Measurements from ENCODE around the gene FGFR2.
A peak's percentile ranks its signal among the peaks of the same experiment; 100 is the strongest.

Gene FGFR2

GRCh38 chr10:121465215-121465614 lies 133.0 kb downstream of the FGFR2 start:
- Histone ChIP-seq H3K4me3 (ENCODE audit: low read length) (no peak overlapping the region), H3K27ac (ENCODE audit: low read length) (no peak overlapping the region), H3K9me3 (ENCODE audit: control insufficient read depth, low read depth, low read length) (no peaks in the 10 kb centered on the region), H3K4me1 (ENCODE audit: control insufficient read depth, low read depth, low read length) (peaks cover 11% of the 10 kb centered on the region), H3K36me3 (ENCODE audit: control insufficient read depth, low read depth, low read length) (no peaks in the 10 kb centered on the region), H3K27me3 (ENCODE audit: control insufficient read depth, insufficient read depth, low read length) (no peaks in the 10 kb centered on the region), H3K9ac (ENCODE audit: low read length) (no peak overlapping the region)

- Histone ChIP-seq H3K4me3 (ENCODE audit: low read length) (no peak overlapping the region), H3K9me3 (ENCODE audit: control insufficient read depth, low read depth, low read length) (no peaks in the 10 kb centered on the region), H3K9ac (ENCODE audit: low read length) (no peak overlapping the region), H3K27me3 (ENCODE audit: control insufficient read depth, insufficient read depth, low read length) (no peaks in the 10 kb centered on the region), H3K4me1 (ENCODE audit: control insufficient read depth, low read depth, low read length) (peaks cover 16% of the 10 kb centered on the region), H3K27ac (ENCODE audit: low read length) (no peak overlapping the region), H3K36me3 (ENCODE audit: control insufficient read depth, low read depth, low read length) (no peaks in the 10 kb centered on the region)
Observed at GRCh38 chr10:121464517-121464916, 133.7 kb downstream of the FGFR2 start.

GRCh38 chr10:121462955-121463354 lies 135.3 kb downstream of the FGFR2 start:
- Histone ChIP-seq H3K27ac (ENCODE audit: low read length) (no peak overlapping the region), H3K9ac (ENCODE audit: low read length) (no peak overlapping the region), H3K4me1 (ENCODE audit: control insufficient read depth, low read depth, low read length) (peaks cover 29% of the 10 kb centered on the region), H3K27me3 (ENCODE audit: control insufficient read depth, insufficient read depth, low read length) (no peaks in the 10 kb centered on the region), H3K36me3 (ENCODE audit: control insufficient read depth, low read depth, low read length) (no peaks in the 10 kb centered on the region), H3K4me3 (ENCODE audit: low read length) (no peak overlapping the region), H3K9me3 (ENCODE audit: control insufficient read depth, low read depth, low read length) (no peaks in the 10 kb centered on the region)

- H3K27me3 ChIP-seq (ENCODE audit: control insufficient read depth, insufficient read depth, low read length) = no peaks in the 10 kb centered on the region
- no peak overlapping the region for H3K27ac ChIP-seq (ENCODE audit: low read length)
- H3K4me3 ChIP-seq (ENCODE audit: low read length) = no peak overlapping the region
- no peak overlapping the region for H3K9ac ChIP-seq (ENCODE audit: low read length)
- H3K4me1 ChIP-seq (ENCODE audit: control insufficient read depth, low read depth, low read length) = peaks cover 29% of the 10 kb centered on the region
- no peaks in the 10 kb centered on the region for H3K9me3 ChIP-seq (ENCODE audit: control insufficient read depth, low read depth, low read length)
- no peaks in the 10 kb centered on the region for H3K36me3 ChIP-seq (ENCODE audit: control insufficient read depth, low read depth, low read length)
Observed at GRCh38 chr10:121462281-121462680, 136.0 kb downstream of the FGFR2 start.

- no peaks in the 10 kb centered on the region for H3K9me3 ChIP-seq (ENCODE audit: control insufficient read depth, low read depth, low read length)
- no peak overlapping the region for H3K27ac ChIP-seq (ENCODE audit: low read length)
- no peaks in the 10 kb centered on the region for H3K27me3 ChIP-seq (ENCODE audit: control insufficient read depth, insufficient read depth, low read length)
- no peak overlapping the region for H3K4me3 ChIP-seq (ENCODE audit: low read length)
- H3K4me1 ChIP-seq (ENCODE audit: control insufficient read depth, low read depth, low read length) = peaks cover 29% of the 10 kb centered on the region
- H3K9ac ChIP-seq (ENCODE audit: low read length) = no peak overlapping the region
- no peaks in the 10 kb centered on the region for H3K36me3 ChIP-seq (ENCODE audit: control insufficient read depth, low read depth, low read length)
Observed at GRCh38 chr10:121461307-121461706, 136.9 kb downstream of the FGFR2 start.

- no peak overlapping the region for H3K9ac ChIP-seq (ENCODE audit: low read length)
- no peaks in the 10 kb centered on the region for H3K27me3 ChIP-seq (ENCODE audit: control insufficient read depth, insufficient read depth, low read length)
- H3K9me3 ChIP-seq (ENCODE audit: control insufficient read depth, low read depth, low read length) = no peaks in the 10 kb centered on the region
- no peak overlapping the region for H3K27ac ChIP-seq (ENCODE audit: low read length)
- no peak overlapping the region for H3K4me3 ChIP-seq (ENCODE audit: low read length)
- H3K36me3 ChIP-seq (ENCODE audit: control insufficient read depth, low read depth, low read length) = no peaks in the 10 kb centered on the region
- peaks cover 29% of the 10 kb centered on the region for H3K4me1 ChIP-seq (ENCODE audit: control insufficient read depth, low read depth, low read length)
Observed at GRCh38 chr10:121460733-121461132, 137.5 kb downstream of the FGFR2 start.

- H3K4me3 ChIP-seq (ENCODE audit: low read length) = peak overlapping the region; percentile 17
- H3K9ac ChIP-seq (ENCODE audit: low read length) = peak overlapping the region; percentile 19
- H3K9me3 ChIP-seq (ENCODE audit: control insufficient read depth, low read depth, low read length) = no peaks in the 10 kb centered on the region
- H3K4me1 ChIP-seq (ENCODE audit: control insufficient read depth, low read depth, low read length) = peaks cover 29% of the 10 kb centered on the region
- H3K27ac ChIP-seq (ENCODE audit: low read length) = peak overlapping the region; percentile 55
- no peaks in the 10 kb centered on the region for H3K36me3 ChIP-seq (ENCODE audit: control insufficient read depth, low read depth, low read length)
- no peaks in the 10 kb centered on the region for H3K27me3 ChIP-seq (ENCODE audit: control insufficient read depth, insufficient read depth, low read length)
Observed at GRCh38 chr10:121459622-121460453, 138.4 kb downstream of the FGFR2 start.

GRCh38 chr10:121459279-121459621 lies 139.0 kb downstream of the FGFR2 start:
- H3K36me3 ChIP-seq (ENCODE audit: control insufficient read depth, low read depth, low read length) = no peaks in the 10 kb centered on the region
- H3K4me3 ChIP-seq (ENCODE audit: low read length) = peak overlapping the region; percentile 17
- peaks cover 29% of the 10 kb centered on the region for H3K4me1 ChIP-seq (ENCODE audit: control insufficient read depth, low read depth, low read length)
- H3K9me3 ChIP-seq (ENCODE audit: control insufficient read depth, low read depth, low read length) = no peaks in the 10 kb centered on the region
- no peaks in the 10 kb centered on the region for H3K27me3 ChIP-seq (ENCODE audit: control insufficient read depth, insufficient read depth, low read length)
- H3K9ac ChIP-seq (ENCODE audit: low read length) = peak overlapping the region; percentile 19
- H3K27ac ChIP-seq (ENCODE audit: low read length) = peak overlapping the region; percentile 55

- H3K9ac ChIP-seq (ENCODE audit: low read length) = no peak overlapping the region
- peaks cover 25% of the 10 kb centered on the region for H3K4me1 ChIP-seq (ENCODE audit: control insufficient read depth, low read depth, low read length)
- no peaks in the 10 kb centered on the region for H3K9me3 ChIP-seq (ENCODE audit: control insufficient read depth, low read depth, low read length)
- no peak overlapping the region for H3K27ac ChIP-seq (ENCODE audit: low read length)
- H3K4me3 ChIP-seq (ENCODE audit: low read length) = no peak overlapping the region
- no peaks in the 10 kb centered on the region for H3K36me3 ChIP-seq (ENCODE audit: control insufficient read depth, low read depth, low read length)
- no peaks in the 10 kb centered on the region for H3K27me3 ChIP-seq (ENCODE audit: control insufficient read depth, insufficient read depth, low read length)
Observed at GRCh38 chr10:121457729-121458128, 140.5 kb downstream of the FGFR2 start.

GRCh38 chr10:121455377-121455776 lies 142.9 kb downstream of the FGFR2 start:
- H3K27ac ChIP-seq (ENCODE audit: low read length) = no peak overlapping the region
- H3K9ac ChIP-seq (ENCODE audit: low read length) = no peak overlapping the region
- H3K4me3 ChIP-seq (ENCODE audit: low read length) = no peak overlapping the region
- H3K9me3 ChIP-seq (ENCODE audit: control insufficient read depth, low read depth, low read length) = no peaks in the 10 kb centered on the region
- H3K4me1 ChIP-seq (ENCODE audit: control insufficient read depth, low read depth, low read length) = peaks cover 20% of the 10 kb centered on the region
- no peaks in the 10 kb centered on the region for H3K36me3 ChIP-seq (ENCODE audit: control insufficient read depth, low read depth, low read length)
- no peaks in the 10 kb centered on the region for H3K27me3 ChIP-seq (ENCODE audit: control insufficient read depth, insufficient read depth, low read length)

GRCh38 chr10:121454781-121455180 lies 143.5 kb downstream of the FGFR2 start:
- H3K9me3 ChIP-seq (ENCODE audit: control insufficient read depth, low read depth, low read length) = no peaks in the 10 kb centered on the region
- no peak overlapping the region for H3K27ac ChIP-seq (ENCODE audit: low read length)
- peaks cover 15% of the 10 kb centered on the region for H3K4me1 ChIP-seq (ENCODE audit: control insufficient read depth, low read depth, low read length)
- no peak overlapping the region for H3K4me3 ChIP-seq (ENCODE audit: low read length)
- no peaks in the 10 kb centered on the region for H3K27me3 ChIP-seq (ENCODE audit: control insufficient read depth, insufficient read depth, low read length)
- no peaks in the 10 kb centered on the region for H3K36me3 ChIP-seq (ENCODE audit: control insufficient read depth, low read depth, low read length)
- no peak overlapping the region for H3K9ac ChIP-seq (ENCODE audit: low read length)

- Histone ChIP-seq H3K4me3 (ENCODE audit: low read length) (no peak overlapping the region), H3K36me3 (ENCODE audit: control insufficient read depth, low read depth, low read length) (no peaks in the 10 kb centered on the region), H3K27me3 (ENCODE audit: control insufficient read depth, insufficient read depth, low read length) (no peaks in the 10 kb centered on the region), H3K4me1 (ENCODE audit: control insufficient read depth, low read depth, low read length) (no peaks in the 10 kb centered on the region), H3K9ac (ENCODE audit: low read length) (no peak overlapping the region), H3K9me3 (ENCODE audit: control insufficient read depth, low read depth, low read length) (no peaks in the 10 kb centered on the region), H3K27ac (ENCODE audit: low read length) (no peak overlapping the region)
Observed at GRCh38 chr10:121453160-121453559, 145.1 kb downstream of the FGFR2 start.
